Fibroblast of skin of left biceps (primary cell): Measurements from ENCODE around the gene CRYBG3.
"Not testable (repeated sequence)": the region's sequence is repeated elsewhere in the genome, so short reads cannot be mapped to it uniquely, and the experiment has no call there.

Experiments
- DNase-seq, 2 experiments: peaks; one replicate each; pipeline ENCODE4 v3.0.0-alpha.2; 2013; ENCODE audit warnings: low read depth in 2 of 2

The CRYBG3 gene

GRCh38 chr3:97821774-97822358, at the start of gene CRYBG3:
Gene CRYBG3, plus strand, starts transcription at chr3:97822011. Its CDS starts 196 bp downstream, at chr3:97822207.
- peak; percentile 47 to 57 for DNase-seq

GRCh38 chr3:97772926-97773325, 48.9 kb upstream of the CRYBG3 start:
- DNase-seq, result no peak

- DNase-seq, result no peak
Observed at GRCh38 chr3:97778152-97778551, 43.7 kb upstream of the CRYBG3 start.

- peak; percentile 6 to 13 for DNase-seq
Observed at GRCh38 chr3:97793420-97794019, 28.3 kb upstream of the CRYBG3 start.

- DNase-seq, result no peak
Observed at GRCh38 chr3:97795951-97796350, 25.9 kb upstream of the CRYBG3 start.

- no peak for DNase-seq
Observed at GRCh38 chr3:97804471-97804870, 17.3 kb upstream of the CRYBG3 start.

GRCh38 chr3:97810779-97811390, 10.9 kb upstream of the CRYBG3 start:
- DNase-seq, result no peak

GRCh38 chr3:97815149-97815917, 6.5 kb upstream of the CRYBG3 start:
- no peak for DNase-seq

GRCh38 chr3:97816811-97817210, 5.0 kb upstream of the CRYBG3 start:
- DNase-seq, result no peak

- DNase-seq, result no peak
Observed at GRCh38 chr3:97817965-97818364, 3.8 kb upstream of the CRYBG3 start.

GRCh38 chr3:97820780-97821179, 1.0 kb upstream of the CRYBG3 start:
- DNase-seq, result no peak

- no peak for DNase-seq
Observed at GRCh38 chr3:97821287-97821773, 481 bp upstream of the CRYBG3 start.

- peak in 1 of 2 experiments; percentile 15 for DNase-seq
Observed at GRCh38 chr3:97822359-97822775, 556 bp downstream of the CRYBG3 start.

- DNase-seq, result no peak
Observed at GRCh38 chr3:97823046-97824004, 1.5 kb downstream of the CRYBG3 start.

GRCh38 chr3:97825101-97825500, 3.3 kb downstream of the CRYBG3 start:
- no peak for DNase-seq

GRCh38 chr3:97827741-97828471, 6.1 kb downstream of the CRYBG3 start:
- no peak for DNase-seq

- DNase-seq, result no peak
Observed at GRCh38 chr3:97829198-97829597, 7.4 kb downstream of the CRYBG3 start.

- DNase-seq, result no peak
Observed at GRCh38 chr3:97830638-97831037, 8.8 kb downstream of the CRYBG3 start.

- DNase-seq, result no peak
Observed at GRCh38 chr3:97831140-97831539, 9.3 kb downstream of the CRYBG3 start.

GRCh38 chr3:97833184-97833583, 11.4 kb downstream of the CRYBG3 start:
- not testable (repeated sequence) for DNase-seq

- no peak for DNase-seq
Observed at GRCh38 chr3:97835761-97836160, 13.9 kb downstream of the CRYBG3 start.
